Astrocyte (in vitro differentiated cells and primary cell): Measurements from ENCODE around the gene FAM163A.

ENCODE experiments used
- EZH2 ChIP-seq: IDR thresholded peaks from 2 replicates; pipeline ENCODE4 v1.6.1; 2012; ENCODE audit warnings: mild to moderate bottlenecking, low read length, inconsistent platforms; ENCODE audit not compliant: insufficient read depth
- TF ChIP-seq, protein P1 (sequence below): IDR thresholded peaks from 2 replicates; pipeline ENCODE4 v1.5.1; 2011; ENCODE audit warnings: low read depth, mild to moderate bottlenecking, inconsistent platforms, low read length, moderate library complexity; ENCODE audit not compliant: insufficient read depth

DNA sequence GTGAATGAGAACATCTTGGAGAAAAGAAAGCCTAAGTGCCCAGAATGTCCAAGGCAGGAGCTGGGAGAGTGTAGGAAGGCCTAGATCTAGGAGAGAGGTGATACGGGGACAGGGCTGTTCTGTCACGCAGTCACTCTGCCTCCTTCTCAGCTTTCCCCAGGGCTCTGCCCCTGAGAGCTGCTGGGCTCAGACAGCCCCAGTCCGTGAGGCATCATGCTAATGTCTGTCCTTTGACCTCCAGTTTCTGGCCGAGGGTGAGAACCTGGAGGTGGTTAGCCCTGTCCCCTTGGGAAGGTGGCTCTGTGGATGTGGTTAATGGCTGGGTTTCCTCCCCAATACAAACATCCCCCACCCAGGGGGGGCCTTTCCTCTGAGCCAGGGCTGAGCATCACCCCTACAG lies 63.2 kb downstream of the FAM163A start:
- no peak for TF ChIP-seq EZH2
- TF ChIP-seq, protein P1, sequence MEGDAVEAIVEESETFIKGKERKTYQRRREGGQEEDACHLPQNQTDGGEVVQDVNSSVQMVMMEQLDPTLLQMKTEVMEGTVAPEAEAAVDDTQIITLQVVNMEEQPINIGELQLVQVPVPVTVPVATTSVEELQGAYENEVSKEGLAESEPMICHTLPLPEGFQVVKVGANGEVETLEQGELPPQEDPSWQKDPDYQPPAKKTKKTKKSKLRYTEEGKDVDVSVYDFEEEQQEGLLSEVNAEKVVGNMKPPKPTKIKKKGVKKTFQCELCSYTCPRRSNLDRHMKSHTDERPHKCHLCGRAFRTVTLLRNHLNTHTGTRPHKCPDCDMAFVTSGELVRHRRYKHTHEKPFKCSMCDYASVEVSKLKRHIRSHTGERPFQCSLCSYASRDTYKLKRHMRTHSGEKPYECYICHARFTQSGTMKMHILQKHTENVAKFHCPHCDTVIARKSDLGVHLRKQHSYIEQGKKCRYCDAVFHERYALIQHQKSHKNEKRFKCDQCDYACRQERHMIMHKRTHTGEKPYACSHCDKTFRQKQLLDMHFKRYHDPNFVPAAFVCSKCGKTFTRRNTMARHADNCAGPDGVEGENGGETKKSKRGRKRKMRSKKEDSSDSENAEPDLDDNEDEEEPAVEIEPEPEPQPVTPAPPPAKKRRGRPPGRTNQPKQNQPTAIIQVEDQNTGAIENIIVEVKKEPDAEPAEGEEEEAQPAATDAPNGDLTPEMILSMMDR: no peak
